HG02798 (cell line): Measurements from ENCODE around the gene HECW1.

Experiments used
- ATAC-seq: cut with Tn5 transposase; IDR thresholded peaks from one replicate; pipeline ENCODE4 v1.9.1; 2021; ENCODE audit warnings: mild to moderate bottlenecking; ENCODE audit not compliant: unreplicated experiment, poor library complexity

HECW1 gene

DNA sequence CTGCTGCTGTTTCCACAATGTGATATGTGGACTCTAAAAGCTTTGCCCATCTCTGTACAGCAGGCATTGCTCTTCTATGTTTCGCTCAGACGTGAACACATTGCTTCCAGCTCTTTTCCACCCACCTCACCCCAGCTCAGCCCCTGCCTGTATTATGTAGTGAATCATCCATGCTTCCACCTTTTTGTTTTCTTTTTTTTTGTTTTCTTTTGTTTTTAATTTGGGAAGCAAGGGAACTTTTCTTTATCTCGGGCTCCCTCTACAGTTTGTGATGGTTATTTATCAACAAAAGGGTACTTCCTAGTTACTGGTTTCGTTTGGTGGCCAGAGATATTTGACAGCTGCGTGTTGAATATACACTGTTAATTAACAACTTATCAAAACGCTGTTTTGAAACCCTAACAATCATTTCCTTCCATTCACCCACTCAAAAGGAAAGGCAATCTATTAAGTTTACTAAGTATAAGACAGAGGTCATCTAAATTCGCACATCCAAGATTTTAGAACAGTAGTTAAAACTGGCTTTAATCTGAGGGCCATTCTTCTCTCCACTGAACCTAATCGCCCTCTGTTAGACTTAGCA, 342.6 kb downstream of the HECW1 start:
- ATAC-seq: peak; percentile 70

DNA sequence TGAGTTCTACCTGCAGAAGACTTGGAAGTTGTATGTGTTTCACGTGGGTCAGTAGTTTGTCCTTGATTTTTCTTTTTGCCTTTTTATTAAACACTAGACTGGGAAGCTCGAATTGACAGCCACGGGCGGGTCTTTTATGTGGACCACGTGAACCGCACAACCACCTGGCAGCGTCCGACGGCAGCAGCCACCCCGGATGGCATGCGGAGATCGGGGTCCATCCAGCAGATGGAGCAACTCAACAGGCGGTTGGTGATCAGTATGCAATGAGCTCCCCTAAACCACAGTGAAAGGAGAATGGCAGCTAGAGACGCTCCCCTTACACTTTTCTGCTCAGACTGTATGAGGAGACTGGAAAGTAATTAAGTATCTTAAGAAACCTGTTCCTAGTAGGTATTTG, 343.8 kb downstream of the HECW1 start:
- ATAC-seq: no peak

GRCh38 chr7:43458330-43459018, 346.0 kb downstream of the HECW1 start:
- no peak for ATAC-seq

DNA sequence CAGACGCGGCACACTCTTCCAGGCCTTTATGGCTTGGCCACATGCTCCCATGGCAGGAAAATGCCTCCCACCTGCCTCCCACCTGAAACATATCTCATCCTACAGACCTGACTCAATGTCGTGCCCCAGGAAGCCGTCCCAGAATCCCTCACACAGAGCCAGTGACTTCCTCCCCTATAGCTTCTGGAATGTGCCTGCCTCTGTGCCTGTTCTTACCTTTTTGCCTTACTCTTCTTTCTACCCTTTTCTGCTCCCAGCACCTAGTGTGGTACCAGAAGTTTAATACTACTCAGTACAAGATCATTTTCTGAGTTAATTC, 346.5 kb downstream of the HECW1 start:
- no peak for ATAC-seq

GRCh38 chr7:43460733-43461348, 348.4 kb downstream of the HECW1 start:
- no peak for ATAC-seq

GRCh38 chr7:43461349-43462024, 349.0 kb downstream of the HECW1 start:
- ATAC-seq: no peak

- no peak for ATAC-seq
These were observed 350.4 kb downstream of the HECW1 start for GRCh38 chr7:43462836-43463235.

- no peak for ATAC-seq
These were observed 351.0 kb downstream of the HECW1 start for GRCh38 chr7:43463401-43463980.

GRCh38 chr7:43465581-43466554, 353.4 kb downstream of the HECW1 start:
- ATAC-seq: no peak

DNA sequence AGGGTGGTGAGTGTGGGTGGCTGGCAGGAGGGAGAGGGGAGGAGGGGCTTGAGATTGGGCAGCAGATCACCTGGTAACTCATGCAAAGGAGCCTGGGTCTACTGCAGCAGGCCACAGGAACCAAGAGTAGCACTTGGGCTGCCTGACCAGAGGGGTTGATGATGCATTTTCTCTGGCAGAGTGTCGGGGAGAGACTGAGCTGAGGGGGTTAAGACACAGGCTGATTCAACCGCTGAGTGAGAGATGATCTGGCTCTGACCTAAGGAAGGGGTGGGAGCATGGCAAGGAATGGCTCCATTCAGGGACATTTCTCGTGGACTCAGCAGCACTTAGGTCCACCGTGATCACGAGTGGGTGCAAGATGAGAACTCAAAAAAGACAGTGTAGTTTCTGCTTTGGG, 355.0 kb downstream of the HECW1 start:
- ATAC-seq: no peak

DNA sequence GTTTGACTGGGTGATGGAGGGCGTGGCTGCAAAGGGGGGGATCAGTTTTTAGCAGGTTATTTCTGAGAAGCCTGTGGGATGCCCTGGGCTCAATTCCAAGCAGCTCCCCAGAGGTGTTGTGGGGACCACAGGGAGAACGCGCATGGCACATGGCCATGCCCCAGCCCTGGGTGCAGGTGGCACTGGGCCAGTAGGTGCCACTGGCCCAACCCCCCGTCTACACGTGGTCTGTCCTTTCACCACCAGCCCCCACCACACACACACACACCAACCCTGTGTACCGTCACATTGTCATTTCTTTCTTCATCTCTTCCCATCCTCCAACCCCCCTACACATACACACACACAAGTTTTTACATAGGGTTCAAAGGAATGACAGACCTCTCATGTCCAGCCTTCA, 355.4 kb downstream of the HECW1 start:
- ATAC-seq: no peak

DNA sequence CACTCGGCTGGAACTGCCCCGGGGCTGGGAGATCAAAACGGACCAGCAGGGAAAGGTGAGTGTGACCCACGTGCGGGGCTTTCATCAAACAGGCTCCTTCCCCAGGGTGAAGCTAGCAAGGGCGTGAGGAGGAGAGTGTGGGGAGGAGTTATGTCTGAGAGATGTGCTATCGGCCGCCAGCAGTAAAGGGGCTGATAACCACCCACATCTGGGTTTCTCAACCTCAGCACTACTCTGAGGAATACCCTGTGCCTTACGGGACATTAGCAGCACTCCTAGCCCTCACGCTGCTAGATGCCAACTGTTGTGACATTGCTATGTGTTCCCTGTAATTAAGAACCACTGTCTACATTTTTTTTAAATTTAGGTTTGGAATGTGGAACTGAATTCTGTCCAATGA, 356.6 kb downstream of the HECW1 start:
- peak; percentile 86 for ATAC-seq

DNA sequence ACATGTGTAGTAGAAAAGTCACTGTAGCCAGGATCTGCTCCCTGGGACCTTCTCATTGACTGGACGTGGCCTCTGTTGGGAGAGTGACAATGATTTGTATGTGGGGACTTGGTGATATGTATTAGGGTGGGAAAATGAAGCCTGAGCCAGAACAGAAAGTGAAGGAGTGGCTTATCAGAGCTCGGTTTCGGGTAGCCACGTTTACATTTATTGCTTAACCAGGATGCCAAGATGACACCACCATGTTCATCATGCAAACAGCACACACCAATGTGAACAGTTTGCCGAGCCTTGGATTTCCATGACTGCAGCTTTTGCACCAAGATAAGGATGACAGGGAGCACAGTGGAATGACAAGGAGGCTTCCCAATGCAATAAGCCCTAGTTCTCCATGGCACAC, 357.7 kb downstream of the HECW1 start:
- no peak for ATAC-seq

GRCh38 chr7:43475983-43476382, 363.5 kb downstream of the HECW1 start:
- no peak for ATAC-seq

GRCh38 chr7:43476896-43477295, 364.4 kb downstream of the HECW1 start:
- ATAC-seq: no peak

DNA sequence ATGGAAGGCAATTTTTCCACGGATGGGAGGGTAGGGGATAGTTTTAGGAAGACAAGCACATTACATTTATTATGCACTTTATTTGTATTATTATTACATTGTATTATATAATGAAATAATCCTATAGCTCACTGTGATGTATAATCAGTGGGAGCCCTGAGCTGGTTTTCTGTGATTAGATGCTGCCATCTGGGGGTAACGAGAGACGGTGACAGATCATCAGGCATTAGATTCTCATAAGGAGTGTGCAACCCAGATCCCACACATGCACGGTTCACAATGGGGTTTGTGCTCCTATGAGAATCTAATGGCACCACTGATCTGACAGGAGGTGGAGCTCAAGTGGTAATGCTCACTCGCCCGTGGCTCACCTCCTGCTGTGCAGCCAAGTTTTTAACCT, 366.6 kb downstream of the HECW1 start:
- ATAC-seq: no peak

GRCh38 chr7:43479543-43479942, 367.1 kb downstream of the HECW1 start:
- no peak for ATAC-seq

DNA sequence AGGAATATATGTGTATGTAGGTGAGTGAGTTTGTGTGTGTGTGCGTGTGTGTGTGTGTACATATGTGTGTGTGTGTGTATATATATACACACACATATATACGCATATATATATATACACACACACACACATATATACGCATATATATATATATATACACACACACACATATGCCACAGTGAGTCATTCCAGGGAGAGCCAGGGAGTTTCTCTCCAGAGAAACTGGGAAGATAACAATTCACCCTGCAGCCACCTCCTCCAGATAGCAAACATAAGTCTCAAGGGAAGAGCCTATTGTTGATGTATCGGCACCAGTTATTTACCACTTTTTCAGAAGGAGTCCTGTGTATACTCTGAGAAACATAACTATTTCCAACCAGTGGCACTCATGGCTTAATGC, 368.1 kb downstream of the HECW1 start:
- ATAC-seq: no peak

GRCh38 chr7:43481902-43482678, 369.6 kb downstream of the HECW1 start:
- ATAC-seq: no peak
